Stimulated activated effector memory CD8-positive, alpha-beta T cell treated with anti-CD3 and anti-CD28 coated beads, Interleukin-12 subunit alpha, Interleukin-12 subunit beta, amount 100 ng/mL, for 72 hours (primary cell): ENCODE data around the gene ACBD7.

ENCODE experiments used
- ATAC-seq: fragments of 150-1000 bp; cut with Tn5 transposase; 2 replicates; pipeline ENCODE4 v1.10.0; 2021
- DNase-seq, 2 donors: peaks; one replicate each; pipeline ENCODE4 v3.0.0; 2021 to 2022; ENCODE audit warnings: low spot score in 2 of 2
- H3K27ac Mint-ChIP-seq: one replicate; pipeline ENCODE4 v1.8.0; 2022; ENCODE audit warnings: mild to moderate bottlenecking, mixed read lengths
- H3K36me3 Mint-ChIP-seq: one replicate; pipeline ENCODE4 v1.8.0; 2022; ENCODE audit warnings: mild to moderate bottlenecking, mixed read lengths
- H3K4me1 Mint-ChIP-seq: one replicate; pipeline ENCODE4 v1.8.0; 2022; ENCODE audit warnings: mixed read lengths
- H3K4me3 Mint-ChIP-seq: one replicate; pipeline ENCODE4 v1.8.0; 2022; ENCODE audit warnings: mild to moderate bottlenecking, mixed read lengths
- H3K9me3 Mint-ChIP-seq: one replicate; pipeline ENCODE4 v1.8.0; 2022; ENCODE audit warnings: mixed read lengths

Gene ACBD7

GRCh38 chr10:15106352-15107013 lies 17.9 kb upstream of the ACBD7 start:
- peaks cover 97% of the 10 kb centered on the region for H3K36me3 Mint-ChIP-seq
- H3K4me1 Mint-ChIP-seq, result no peaks in the 10 kb centered on the region
- H3K9me3 Mint-ChIP-seq, result no peaks in the 10 kb centered on the region
- DNase-seq (peak; percentile 56 to 84), ATAC-seq (peak; percentile 95)
- H3K27ac Mint-ChIP-seq, result peak overlapping the region; percentile 34
- H3K4me3 Mint-ChIP-seq, result no peak overlapping the region

- DNase-seq (no peak), ATAC-seq (no peak)
- Mint-ChIP-seq H3K27ac (peak overlapping the region; percentile 12), H3K36me3 (peaks cover 87% of the 10 kb centered on the region), H3K4me3 (no peak overlapping the region), H3K9me3 (no peaks in the 10 kb centered on the region), H3K4me1 (peaks cover 13% of the 10 kb centered on the region)
These were observed 14.9 kb upstream of the ACBD7 start for GRCh38 chr10:15103513-15103912.

DNA sequence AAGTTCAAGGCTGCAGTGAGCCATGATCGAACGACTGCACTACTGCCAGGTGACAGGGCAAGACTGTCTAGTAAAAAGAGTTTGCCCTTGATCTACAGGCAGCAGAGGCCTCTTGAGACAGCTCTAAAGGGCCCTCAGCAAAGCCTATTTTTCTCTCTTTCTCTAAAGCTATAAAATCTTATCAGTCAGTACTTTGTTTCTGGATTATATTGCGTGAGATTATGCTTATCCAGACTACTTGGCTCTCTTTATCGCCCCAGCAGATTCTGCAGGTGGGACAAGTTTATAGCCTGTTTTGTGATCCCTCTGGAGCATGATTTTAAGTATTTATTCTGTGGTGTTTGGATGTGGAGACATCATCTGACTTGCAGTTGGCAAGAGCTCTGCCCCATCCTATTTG lies 11.3 kb upstream of the ACBD7 start:
- peaks cover 80% of the 10 kb centered on the region for H3K36me3 Mint-ChIP-seq
- peak overlapping the region; percentile 87 for H3K27ac Mint-ChIP-seq
- peak in 1 of 2 donors; percentile 38 for DNase-seq
- no peaks in the 10 kb centered on the region for H3K9me3 Mint-ChIP-seq
- H3K4me3 Mint-ChIP-seq, result no peak overlapping the region
- peaks cover 21% of the 10 kb centered on the region for H3K4me1 Mint-ChIP-seq
- ATAC-seq, result no peak

DNA sequence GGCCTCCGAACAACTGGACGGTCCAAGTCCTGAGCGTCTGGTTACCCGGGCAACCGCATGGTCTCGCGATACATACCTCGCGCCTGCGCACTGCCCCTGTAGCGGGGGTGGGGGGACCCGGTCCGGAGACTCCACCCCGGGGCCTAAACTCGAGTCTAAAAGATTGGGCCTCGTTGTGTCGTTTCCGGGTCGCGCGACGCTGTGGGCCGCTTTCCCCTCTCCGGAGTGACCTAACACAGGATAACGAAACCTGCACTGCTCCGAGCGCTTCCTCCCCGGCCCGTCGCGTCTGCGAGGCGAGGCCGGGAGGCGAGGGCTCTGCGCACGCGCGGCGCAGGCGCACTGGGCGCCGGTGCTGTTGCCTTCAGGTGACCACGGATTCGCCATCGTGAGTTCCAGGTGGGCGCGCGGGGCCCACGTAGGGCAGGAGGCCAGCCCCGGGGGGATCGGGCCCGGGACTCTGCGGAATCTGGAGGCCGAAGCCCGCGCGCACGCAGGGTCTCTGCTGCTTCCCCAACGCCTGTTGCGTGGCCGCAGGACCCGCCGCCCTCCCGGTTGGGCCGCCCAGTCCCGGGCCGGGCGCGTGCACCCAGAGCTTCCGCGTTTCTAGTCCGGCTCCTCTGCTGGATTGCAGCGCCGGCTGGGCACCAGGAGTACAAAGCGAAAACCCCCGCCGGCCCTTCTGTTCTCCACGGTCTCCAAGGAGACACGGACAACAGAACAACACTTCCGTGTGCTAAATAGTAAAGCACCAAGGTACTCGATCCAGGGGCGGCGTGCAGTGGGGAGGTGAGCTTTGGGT lies 8.6 kb upstream of the ACBD7 start, which contains the start of gene RPP38:
RPP38 (plus strand) TSS at position 345 of the 802 bp plus-strand sequence. CDS start 5,960 bp downstream, outside the sequence.
- Mint-ChIP-seq H3K4me3 (peak within 1 kb of the TSS; percentile 97), H3K27ac (peak within 1 kb of the TSS; percentile 99), H3K9me3 (no peaks in the 10 kb centered on the region), H3K4me1 (peaks cover 21% of the 10 kb centered on the region), H3K36me3 (peaks cover 54% of the 10 kb centered on the region)
- ATAC-seq (peak; percentile 92), DNase-seq (peak; percentile 98 to 100)

- Mint-ChIP-seq H3K36me3 (peaks cover 48% of the 10 kb centered on the region), H3K4me1 (peaks cover 21% of the 10 kb centered on the region), H3K4me3 (peak overlapping the region; percentile 97), H3K9me3 (no peaks in the 10 kb centered on the region), H3K27ac (peak overlapping the region; percentile 99)
- DNase-seq (no peak), ATAC-seq (peak; percentile 40)
These were observed 8.1 kb upstream of the ACBD7 start for GRCh38 chr10:15096661-15097010.

DNA sequence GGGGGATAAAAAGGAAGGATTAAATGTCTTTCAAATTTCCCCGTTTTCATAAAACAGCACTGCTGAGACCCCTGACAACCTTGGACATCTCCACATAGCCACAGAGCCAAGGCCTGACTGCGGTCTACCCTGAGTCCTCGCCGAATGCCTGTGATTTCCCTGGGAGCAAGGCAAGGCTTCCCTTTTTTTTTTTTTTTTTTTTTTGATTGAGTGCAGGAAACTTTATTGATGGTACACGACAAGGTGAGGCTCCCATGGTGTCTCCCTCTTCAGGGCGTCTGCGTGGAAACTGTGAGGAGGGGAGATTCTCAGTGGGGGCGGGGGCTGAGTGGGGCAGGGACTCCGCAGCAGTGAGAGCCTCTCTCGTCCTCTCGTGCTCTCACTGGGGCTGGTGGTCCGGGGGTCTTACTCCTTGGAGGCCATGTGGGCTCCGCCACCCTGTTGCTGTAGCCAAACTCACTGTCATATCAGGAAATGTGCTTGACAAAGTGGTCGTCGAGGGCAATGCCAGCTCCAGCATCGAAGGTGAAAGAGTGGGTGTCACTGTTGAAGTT lies 4.4 kb upstream of the ACBD7 start:
- Mint-ChIP-seq H3K4me3 (no peak overlapping the region), H3K36me3 (peaks cover 21% of the 10 kb centered on the region), H3K27ac (no peak overlapping the region), H3K9me3 (no peaks in the 10 kb centered on the region), H3K4me1 (peaks cover 8% of the 10 kb centered on the region)
- no peak for ATAC-seq
- no peak for DNase-seq

GRCh38 chr10:15091418-15091817 lies 2.8 kb upstream of the ACBD7 start:
- Mint-ChIP-seq H3K36me3 (peaks cover 6% of the 10 kb centered on the region), H3K4me1 (peaks cover 3% of the 10 kb centered on the region), H3K9me3 (no peaks in the 10 kb centered on the region), H3K4me3 (no peak overlapping the region), H3K27ac (no peak overlapping the region)
- DNase-seq (no peak), ATAC-seq (no peak)

GRCh38 chr10:15084502-15084922 lies 4.1 kb downstream of the ACBD7 start:
- DNase-seq (no peak), ATAC-seq (no peak)
- no peak overlapping the region for H3K4me3 Mint-ChIP-seq
- H3K36me3 Mint-ChIP-seq, result no peaks in the 10 kb centered on the region
- no peak overlapping the region for H3K27ac Mint-ChIP-seq
- no peaks in the 10 kb centered on the region for H3K4me1 Mint-ChIP-seq
- no peaks in the 10 kb centered on the region for H3K9me3 Mint-ChIP-seq

DNA sequence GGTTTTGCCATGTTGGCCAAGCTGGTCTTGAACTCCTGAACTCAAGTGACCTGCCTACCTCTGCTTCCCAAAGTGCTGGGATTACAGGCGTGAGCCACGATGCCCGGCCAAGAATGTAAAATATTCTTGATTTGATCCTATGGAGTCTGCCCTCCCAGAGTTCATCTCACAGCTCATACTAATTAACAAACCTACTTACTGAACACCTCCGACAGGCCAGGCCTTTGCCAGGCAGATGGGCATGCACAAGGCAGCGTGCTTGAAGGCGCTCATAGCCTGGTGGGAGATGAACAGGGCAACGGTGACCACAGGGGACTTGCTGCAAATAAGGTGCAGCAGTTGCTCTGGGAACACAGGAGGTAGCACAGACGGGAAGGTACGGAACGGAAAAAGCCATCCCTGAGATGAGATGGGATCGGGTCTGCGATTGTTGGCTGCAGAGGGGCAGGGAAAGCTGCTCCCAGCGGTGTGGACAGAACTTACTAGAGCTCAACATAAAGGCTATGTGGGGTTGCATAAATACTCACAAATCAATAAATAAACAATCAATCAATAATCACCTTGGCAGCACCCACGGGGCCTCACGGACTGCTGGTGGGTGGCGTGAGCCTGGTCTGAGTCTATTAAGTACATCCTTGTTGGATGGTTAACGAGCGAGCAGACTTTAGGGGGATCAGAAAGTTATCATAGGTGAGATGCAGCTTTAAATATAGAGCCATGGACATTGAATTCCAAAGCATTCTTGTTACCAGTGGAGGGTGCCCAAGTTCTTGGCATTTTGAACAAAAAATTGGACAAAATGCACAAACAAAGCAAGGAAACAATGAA lies 4.7 kb downstream of the ACBD7 start:
- Mint-ChIP-seq H3K27ac (no peak overlapping the region), H3K4me3 (no peak overlapping the region), H3K4me1 (no peaks in the 10 kb centered on the region), H3K36me3 (no peaks in the 10 kb centered on the region), H3K9me3 (no peaks in the 10 kb centered on the region)
- ATAC-seq (no peak), DNase-seq (no peak)

DNA sequence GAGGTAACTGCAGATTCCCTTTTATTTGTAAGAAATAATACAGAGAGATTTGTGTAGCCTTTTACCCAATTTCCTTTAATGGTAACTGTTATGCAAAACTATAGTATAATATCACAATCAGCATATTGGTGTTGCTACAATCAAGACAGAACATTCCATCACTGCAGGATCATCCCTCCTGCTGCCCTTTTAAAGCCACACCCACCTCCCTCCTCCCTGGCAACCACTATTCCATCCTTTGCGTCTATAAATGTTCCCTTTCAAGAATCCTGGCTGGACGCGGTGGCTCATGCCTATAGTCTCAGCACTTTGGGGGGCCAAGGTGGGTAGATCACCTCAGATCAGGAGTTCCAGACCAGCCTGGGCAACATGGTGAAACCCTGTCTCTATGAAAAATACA lies 13.2 kb downstream of the ACBD7 start:
- Mint-ChIP-seq H3K4me1 (no peaks in the 10 kb centered on the region), H3K4me3 (no peak overlapping the region), H3K9me3 (no peaks in the 10 kb centered on the region), H3K36me3 (no peaks in the 10 kb centered on the region), H3K27ac (no peak overlapping the region)
- DNase-seq, result no peak
- ATAC-seq, result no peak

- Mint-ChIP-seq H3K4me3 (no peak overlapping the region), H3K9me3 (no peaks in the 10 kb centered on the region), H3K4me1 (no peaks in the 10 kb centered on the region), H3K36me3 (no peaks in the 10 kb centered on the region), H3K27ac (no peak overlapping the region)
- ATAC-seq (no peak), DNase-seq (no peak)
These were observed 16.2 kb downstream of the ACBD7 start for GRCh38 chr10:15072358-15072757.

- Mint-ChIP-seq H3K9me3 (no peaks in the 10 kb centered on the region), H3K4me1 (no peaks in the 10 kb centered on the region), H3K4me3 (no peak overlapping the region), H3K36me3 (no peaks in the 10 kb centered on the region), H3K27ac (no peak overlapping the region)
- no peak for DNase-seq
- no peak for ATAC-seq
These were observed 19.3 kb downstream of the ACBD7 start for GRCh38 chr10:15069230-15069629.

DNA sequence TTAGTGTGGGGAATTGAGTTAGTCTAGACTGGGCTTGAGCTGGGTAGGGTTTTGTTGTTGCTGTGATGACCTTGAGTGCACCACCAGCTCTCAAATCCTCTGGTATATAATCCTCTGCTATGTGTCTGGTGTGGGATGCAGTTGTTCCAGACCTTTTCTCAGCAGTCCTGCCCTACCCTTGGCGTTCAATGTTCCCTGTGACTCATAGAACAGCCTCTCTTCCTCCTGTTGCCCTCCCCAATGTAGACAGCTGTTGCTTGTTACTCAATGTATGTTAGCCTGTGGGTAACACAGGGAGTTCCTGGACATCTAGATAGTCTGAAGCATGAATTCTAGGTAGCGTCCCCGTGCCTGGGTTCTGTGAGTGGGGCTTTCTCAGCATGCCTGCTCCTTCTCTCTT lies 19.8 kb downstream of the ACBD7 start:
- Mint-ChIP-seq H3K4me1 (no peaks in the 10 kb centered on the region), H3K36me3 (no peaks in the 10 kb centered on the region)

GRCh38 chr10:15067154-15067553 lies 21.4 kb downstream of the ACBD7 start:
- Mint-ChIP-seq H3K27ac (no peak overlapping the region), H3K36me3 (no peaks in the 10 kb centered on the region), H3K4me3 (no peak overlapping the region), H3K4me1 (no peaks in the 10 kb centered on the region), H3K9me3 (no peaks in the 10 kb centered on the region)
- ATAC-seq (no peak), DNase-seq (no peak)

More for the DNA sequence above, 19.8 kb downstream of the ACBD7 start:
- ATAC-seq, result no peak
- Mint-ChIP-seq H3K4me3 (no peak overlapping the region), H3K27ac (no peak overlapping the region), H3K9me3 (no peaks in the 10 kb centered on the region)
- DNase-seq, result no peak

- Mint-ChIP-seq H3K9me3 (peaks cover 8% of the 10 kb centered on the region), H3K4me3 (no peak overlapping the region), H3K36me3 (no peaks in the 10 kb centered on the region), H3K4me1 (no peaks in the 10 kb centered on the region), H3K27ac (no peak overlapping the region)
- ATAC-seq (no peak), DNase-seq (no peak)
These were observed 27.9 kb downstream of the ACBD7 start for GRCh38 chr10:15060638-15061037.
